Fibroblast of skin of left biceps (primary cell): Measurements from ENCODE around the gene DEPDC7.

Experiments
- DNase-seq, 2 experiments: peaks; one replicate each; pipeline ENCODE4 v3.0.0-alpha.2; 2013; ENCODE audit warnings: low read depth in 2 of 2

DEPDC7 gene

DNA sequence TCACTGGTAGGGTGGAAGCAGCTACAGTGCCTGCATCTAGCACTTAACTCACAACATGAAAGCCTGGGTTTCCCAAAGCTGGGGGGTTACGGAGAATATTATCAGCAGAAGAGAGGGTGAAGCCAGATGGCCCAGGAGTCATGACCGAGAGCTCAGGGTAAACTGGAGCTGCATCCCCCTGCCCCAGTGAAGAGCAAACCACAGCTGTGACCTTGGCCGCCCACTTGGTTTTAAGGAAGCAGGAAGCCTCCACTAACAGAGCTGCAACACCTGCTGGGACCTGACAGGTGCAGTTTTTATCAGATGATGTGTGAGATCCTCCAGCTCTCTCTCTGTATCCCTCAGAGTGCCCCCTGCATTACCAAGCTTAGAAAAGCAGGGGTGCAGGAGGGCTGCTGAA lies 44.6 kb downstream of the DEPDC7 start:
- no peak for DNase-seq

DNA sequence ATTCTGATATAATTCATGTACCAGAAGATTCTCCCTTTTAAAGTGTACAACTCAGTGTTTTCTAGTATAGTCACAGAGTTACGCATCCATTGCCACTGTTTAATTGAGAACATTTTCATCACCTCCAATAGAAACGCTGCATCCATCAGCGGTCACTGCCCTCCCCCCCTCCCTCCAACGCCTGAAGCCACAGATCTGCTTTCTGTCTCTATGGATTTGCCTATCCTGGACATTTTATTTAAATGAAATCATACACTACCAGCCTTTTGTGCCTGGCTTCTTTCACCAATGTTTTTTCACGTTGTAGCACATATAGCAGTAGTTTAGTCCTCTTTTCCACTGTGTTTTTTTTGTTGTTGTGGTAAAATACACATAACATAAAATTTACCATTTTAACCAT lies 46.5 kb downstream of the DEPDC7 start:
- no peak for DNase-seq

DNA sequence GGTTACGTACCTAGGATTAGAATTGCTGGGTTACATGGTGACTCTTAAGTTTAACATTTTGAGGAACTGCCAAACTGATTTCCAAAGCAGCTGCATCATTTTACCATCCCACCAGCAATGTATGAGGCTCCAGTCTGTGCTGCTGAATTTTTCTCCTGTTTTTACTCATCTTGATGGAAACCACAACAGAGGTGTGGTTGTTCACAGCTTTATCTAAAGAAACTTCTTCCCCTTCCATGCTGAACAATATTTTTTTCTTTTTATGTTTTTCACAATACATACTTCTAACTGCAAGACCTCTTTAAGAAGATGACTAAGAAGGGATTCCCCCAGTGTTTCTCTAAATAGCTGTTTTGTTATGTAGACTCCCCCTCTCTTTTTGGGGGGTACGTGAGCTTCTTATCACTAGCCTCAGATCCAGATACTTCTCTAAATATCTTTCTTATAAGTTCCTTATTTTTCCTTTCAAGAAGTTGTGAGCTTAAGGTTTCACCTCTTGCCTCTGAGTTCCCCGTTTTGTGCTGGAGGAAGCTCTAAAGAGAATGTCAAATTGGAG lies 47.7 kb downstream of the DEPDC7 start:
- peak; percentile 17 to 23 for DNase-seq

DNA sequence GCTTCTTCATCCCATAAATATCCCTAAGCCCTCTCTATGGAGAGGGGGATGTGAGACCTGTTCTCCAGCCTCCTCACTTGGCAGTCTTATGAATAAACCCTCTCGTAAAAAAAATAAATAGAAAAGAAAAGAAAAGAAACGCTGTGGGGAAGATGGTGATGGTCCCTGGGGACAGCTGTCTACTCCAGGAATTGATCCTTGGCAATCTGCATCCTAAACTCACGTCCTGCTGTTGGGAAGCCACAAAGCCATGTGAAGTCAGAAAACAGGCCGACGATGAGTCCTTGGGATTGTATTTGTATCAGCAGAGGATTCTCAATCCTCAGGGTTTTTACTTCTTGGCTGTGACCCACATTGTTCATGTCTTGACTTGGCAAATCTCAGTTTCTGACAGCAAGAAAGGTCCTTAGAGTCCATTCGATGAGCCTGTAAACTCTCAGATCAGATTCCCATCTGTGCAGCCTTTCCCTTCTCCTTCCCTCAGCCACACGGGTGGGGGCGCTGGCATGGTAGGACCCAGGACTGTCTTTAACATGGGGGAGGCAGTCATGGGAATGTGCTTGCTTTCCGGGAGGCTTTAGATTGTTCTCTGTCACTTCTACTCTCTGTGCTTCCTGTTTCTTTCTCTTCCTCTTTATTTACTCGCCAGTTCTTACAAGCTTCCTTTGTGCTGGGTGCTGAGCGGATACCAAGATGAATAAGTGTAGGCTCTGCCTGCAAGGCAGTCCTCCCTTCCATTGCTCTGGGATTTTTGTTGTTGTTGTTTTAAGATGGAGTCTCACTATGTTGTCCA lies 48.6 kb downstream of the DEPDC7 start:
- DNase-seq: no peak

DNA sequence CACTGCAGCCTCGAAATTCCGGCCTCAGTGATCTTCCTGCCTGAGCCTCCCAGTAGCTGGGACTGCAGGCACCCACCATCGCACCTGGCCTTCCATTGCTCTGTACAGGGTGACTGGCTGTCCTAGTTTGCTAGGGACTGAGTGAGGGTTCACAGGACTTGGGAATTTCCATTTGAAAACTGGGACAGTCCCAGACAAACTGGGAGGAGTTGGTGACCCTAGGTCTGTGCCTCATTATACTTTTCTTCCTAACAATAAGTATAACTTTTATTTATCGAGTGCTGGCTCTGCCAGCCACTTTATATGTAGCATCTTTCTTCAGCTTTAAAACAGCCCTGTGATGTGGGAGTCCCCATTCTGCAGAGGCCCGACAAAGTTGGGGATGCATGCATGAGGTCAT lies 49.2 kb downstream of the DEPDC7 start:
- DNase-seq: no peak

DNA sequence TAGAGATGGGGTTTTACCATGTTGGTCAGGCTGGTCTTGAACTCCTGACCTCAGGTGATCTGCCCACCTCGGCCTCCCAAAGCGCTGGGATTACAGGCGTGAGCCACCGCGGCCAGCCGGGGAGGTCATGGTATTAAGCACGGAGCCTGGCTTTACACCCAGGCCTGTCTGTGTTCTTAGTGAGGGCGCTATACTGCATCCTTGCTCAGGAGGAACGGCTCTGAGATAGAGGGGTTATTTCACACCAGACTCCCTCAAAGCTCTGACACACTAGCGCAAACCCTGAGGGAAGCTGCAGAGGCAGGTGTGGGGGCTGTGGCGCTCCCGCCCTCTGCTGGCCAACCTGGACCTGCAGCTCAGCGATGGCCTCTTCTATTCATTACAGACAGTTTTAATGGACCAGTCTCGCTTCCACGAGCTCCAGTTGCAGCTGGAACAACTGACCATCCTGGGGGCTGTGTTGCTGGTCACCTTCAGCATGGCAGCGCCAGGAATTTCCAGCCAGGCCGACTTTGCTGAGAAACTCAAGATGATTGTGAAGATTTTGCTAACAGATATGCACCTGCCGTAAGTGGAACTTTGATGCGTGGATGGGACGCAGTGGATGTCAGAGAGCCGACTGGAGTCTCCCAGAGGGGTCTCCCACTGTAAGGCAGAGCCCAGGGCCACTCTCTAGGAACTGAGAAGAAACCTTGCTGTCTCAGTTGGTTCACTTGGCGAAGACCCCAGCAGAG lies 49.9 kb downstream of the DEPDC7 start:
- DNase-seq: peak; percentile 16 to 26

DNA sequence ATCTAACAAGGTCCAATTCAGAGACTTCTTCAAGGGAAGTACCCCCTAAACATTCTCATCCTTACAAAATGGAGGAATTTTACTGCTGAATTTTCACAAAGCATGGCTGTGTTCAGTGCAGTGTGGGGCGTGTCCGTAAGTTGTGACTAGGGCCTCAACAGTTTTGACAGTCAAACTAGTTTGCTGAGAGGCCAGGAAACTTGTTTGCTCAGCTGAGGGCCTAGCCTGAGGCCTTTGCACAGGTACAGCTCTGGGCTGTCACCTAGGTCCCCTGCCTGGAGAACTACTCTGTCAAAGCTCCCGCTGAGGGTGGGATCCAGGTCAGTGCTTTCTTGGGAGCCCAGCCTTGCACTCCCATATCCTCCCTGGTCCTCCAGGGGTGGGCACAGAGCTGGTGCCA lies 51.6 kb downstream of the DEPDC7 start:
- no peak for DNase-seq

DNA sequence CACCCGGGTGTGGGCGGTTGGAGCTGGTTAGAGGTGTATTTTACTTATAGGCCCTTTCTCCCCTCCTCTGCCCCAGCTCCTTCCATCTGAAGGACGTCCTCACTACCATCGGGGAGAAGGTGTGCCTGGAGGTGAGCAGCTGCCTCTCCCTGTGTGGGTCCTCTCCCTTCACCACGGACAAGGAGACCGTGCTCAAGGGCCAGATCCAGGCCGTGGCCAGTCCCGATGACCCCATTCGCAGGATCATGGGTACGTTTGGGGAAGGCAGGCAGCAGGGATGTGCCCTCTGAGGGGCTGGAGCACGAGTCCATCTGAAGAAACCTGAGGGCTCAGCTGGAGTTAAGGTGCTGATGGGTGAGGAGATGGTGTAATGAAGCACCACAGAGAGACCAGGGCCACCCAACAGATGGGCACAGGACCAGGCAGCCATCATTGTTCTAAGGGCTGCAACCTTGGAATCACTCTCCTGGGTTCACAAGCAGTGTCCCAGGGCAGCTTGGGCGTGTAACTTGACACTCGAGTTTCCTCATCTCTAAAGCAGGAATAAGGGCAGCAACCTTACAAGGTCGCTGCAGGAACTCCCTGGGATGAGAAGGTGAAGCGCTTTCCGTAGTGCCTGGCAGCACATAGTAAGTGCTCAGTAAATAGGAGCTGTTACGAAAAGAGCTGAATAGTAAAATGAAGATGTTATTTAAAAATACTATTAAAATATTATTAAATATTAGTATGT lies 53.1 kb downstream of the DEPDC7 start:
- no peak for DNase-seq

DNA sequence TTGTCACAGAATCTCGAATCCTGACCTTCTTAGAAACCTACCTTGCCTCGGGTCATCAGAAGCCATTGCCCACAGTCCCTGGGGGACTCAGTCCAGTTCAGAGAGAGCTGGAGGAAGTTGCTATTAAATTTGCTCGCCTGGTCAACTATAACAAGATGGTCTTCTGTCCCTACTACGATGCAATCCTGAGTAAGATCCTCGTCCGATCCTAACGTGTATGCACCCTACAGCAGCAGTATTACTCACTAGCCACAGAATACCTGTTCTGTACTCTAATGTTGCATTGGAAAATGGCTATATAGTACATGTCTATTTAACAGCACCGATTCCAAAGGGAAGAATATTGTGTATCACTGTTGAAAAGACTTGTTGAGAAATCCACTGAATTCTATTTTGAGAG lies 56.8 kb downstream of the DEPDC7 start:
- no peak for DNase-seq
